HG02798 (cell line): ENCODE measurements around the gene PCP2.

ENCODE experiments used
- ATAC-seq: cut with Tn5 transposase; IDR thresholded peaks from one replicate; pipeline ENCODE4 v1.9.1; 2021; ENCODE audit warnings: mild to moderate bottlenecking; ENCODE audit not compliant: unreplicated experiment, poor library complexity

The PCP2 gene

GRCh38 chr19:7640803-7641202 lies 7.3 kb upstream of the PCP2 start:
- no peak for ATAC-seq

- no peak for ATAC-seq
Measured at GRCh38 chr19:7639863-7640348, 6.4 kb upstream of the PCP2 start.

- no peak for ATAC-seq
Measured at GRCh38 chr19:7638802-7639465, 5.4 kb upstream of the PCP2 start.

- ATAC-seq: peak; percentile 12
Measured at GRCh38 chr19:7637374-7638256, 4.1 kb upstream of the PCP2 start.

GRCh38 chr19:7636691-7637373 lies 3.3 kb upstream of the PCP2 start, which contains the start of gene STXBP2:
Gene STXBP2, plus strand, starts transcription at chr19:7637110. Its CDS starts 40 bp downstream, at chr19:7637150.
- ATAC-seq: peak; percentile 79

- no peak for ATAC-seq
Measured at GRCh38 chr19:7636317-7636690, 2.8 kb upstream of the PCP2 start.

- ATAC-seq: no peak
Measured at GRCh38 chr19:7635670-7636069, 2.2 kb upstream of the PCP2 start.

GRCh38 chr19:7632340-7633203 lies 947 bp downstream of the PCP2 start:
- no peak for ATAC-seq

GRCh38 chr19:7631577-7631976 lies 1.9 kb downstream of the PCP2 start:
- ATAC-seq: no peak

- ATAC-seq: peak; percentile 92
Measured at GRCh38 chr19:7629347-7630054, 4.0 kb downstream of the PCP2 start, which contains the start of the genes PET100 and XAB2. Gene PET100, plus strand, starts transcription at chr19:7629793. Its CDS starts 41 bp downstream, at chr19:7629834. Gene XAB2, minus strand, starts transcription at chr19:7629545. Its CDS starts 18 bp downstream, at chr19:7629527.

- ATAC-seq: no peak
Measured at GRCh38 chr19:7628589-7629311, 4.8 kb downstream of the PCP2 start.

- ATAC-seq: no peak
Measured at GRCh38 chr19:7627166-7627565, 6.4 kb downstream of the PCP2 start.

- no peak for ATAC-seq
Measured at GRCh38 chr19:7625763-7626372, 7.7 kb downstream of the PCP2 start.

GRCh38 chr19:7624810-7625209 lies 8.7 kb downstream of the PCP2 start:
- ATAC-seq: no peak

- no peak for ATAC-seq
Measured at GRCh38 chr19:7623725-7624603, 9.6 kb downstream of the PCP2 start.

- ATAC-seq: no peak
Measured at GRCh38 chr19:7622933-7623685, 10.4 kb downstream of the PCP2 start.
